A549 (cell line): ENCODE data around the gene OXLD1.

Experiments
- EP300 ChIP-seq, 2 experiments: fragments of >200 bp; sonication (Bioruptor Twin); formaldehyde crosslinking; IDR thresholded peaks; 2 replicates in 1 of 2; 3 replicates in 1 of 2; pipeline ENCODE4 v1.6.1; 2016 to 2017
- PHF8 ChIP-seq: fragments of 200-600 bp; sonication (generic); IDR thresholded peaks from 2 replicates; pipeline ENCODE4 v1.6.1; 2016; ENCODE audit warnings: low read depth, mild to moderate bottlenecking, antibody characterized with exemption, moderate library complexity, borderline replicate concordance
- POLR2A ChIP-seq: IDR thresholded peaks from 2 replicates; pipeline ENCODE4 v1.6.1; 2012; ENCODE audit warnings: mild to moderate bottlenecking, low read length
- TF ChIP-seq, protein P1 (sequence below): fragments of >200 bp; sonication (Bioruptor Twin); formaldehyde crosslinking; IDR thresholded peaks from 3 replicates; pipeline ENCODE4 v1.5.1; 2016
- TF ChIP-seq, protein P2 (sequence below): fragments of 200-600 bp; sonication (generic); IDR thresholded peaks from 2 replicates; pipeline ENCODE4 v1.6.1; 2016; ENCODE audit warnings: antibody characterized with exemption, mild to moderate bottlenecking, moderate library complexity
- TF ChIP-seq, protein P3 (sequence below): IDR thresholded peaks from 2 replicates; pipeline ENCODE4 v1.6.1; 2012

DNA sequence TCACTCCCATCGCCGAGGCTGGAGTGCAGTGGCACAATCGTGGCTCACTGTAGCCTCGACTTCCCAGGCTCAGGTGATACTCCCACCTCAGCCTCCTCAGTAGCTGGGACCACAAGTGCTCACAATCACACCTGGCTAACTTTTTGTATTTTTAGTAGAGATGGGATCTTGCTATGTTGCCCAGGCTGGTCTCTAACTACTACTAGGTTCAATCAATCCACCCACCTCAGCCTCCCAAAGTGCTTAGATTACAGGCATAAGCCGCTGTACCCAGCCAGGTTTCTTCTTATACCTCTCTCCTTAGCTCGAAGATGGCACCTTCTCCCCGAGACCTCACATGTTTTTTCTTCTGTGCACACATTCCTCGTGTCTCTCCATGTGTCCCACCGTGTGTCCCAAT lies 26.4 kb downstream of the OXLD1 start:
- TF ChIP-seq POLR2A, result no peak
- TF ChIP-seq, protein P1, sequence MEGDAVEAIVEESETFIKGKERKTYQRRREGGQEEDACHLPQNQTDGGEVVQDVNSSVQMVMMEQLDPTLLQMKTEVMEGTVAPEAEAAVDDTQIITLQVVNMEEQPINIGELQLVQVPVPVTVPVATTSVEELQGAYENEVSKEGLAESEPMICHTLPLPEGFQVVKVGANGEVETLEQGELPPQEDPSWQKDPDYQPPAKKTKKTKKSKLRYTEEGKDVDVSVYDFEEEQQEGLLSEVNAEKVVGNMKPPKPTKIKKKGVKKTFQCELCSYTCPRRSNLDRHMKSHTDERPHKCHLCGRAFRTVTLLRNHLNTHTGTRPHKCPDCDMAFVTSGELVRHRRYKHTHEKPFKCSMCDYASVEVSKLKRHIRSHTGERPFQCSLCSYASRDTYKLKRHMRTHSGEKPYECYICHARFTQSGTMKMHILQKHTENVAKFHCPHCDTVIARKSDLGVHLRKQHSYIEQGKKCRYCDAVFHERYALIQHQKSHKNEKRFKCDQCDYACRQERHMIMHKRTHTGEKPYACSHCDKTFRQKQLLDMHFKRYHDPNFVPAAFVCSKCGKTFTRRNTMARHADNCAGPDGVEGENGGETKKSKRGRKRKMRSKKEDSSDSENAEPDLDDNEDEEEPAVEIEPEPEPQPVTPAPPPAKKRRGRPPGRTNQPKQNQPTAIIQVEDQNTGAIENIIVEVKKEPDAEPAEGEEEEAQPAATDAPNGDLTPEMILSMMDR, result no peak
- no peak for TF ChIP-seq EP300 (IDR thresholded peaks at IDR 0.05)
- TF ChIP-seq, protein P2, sequence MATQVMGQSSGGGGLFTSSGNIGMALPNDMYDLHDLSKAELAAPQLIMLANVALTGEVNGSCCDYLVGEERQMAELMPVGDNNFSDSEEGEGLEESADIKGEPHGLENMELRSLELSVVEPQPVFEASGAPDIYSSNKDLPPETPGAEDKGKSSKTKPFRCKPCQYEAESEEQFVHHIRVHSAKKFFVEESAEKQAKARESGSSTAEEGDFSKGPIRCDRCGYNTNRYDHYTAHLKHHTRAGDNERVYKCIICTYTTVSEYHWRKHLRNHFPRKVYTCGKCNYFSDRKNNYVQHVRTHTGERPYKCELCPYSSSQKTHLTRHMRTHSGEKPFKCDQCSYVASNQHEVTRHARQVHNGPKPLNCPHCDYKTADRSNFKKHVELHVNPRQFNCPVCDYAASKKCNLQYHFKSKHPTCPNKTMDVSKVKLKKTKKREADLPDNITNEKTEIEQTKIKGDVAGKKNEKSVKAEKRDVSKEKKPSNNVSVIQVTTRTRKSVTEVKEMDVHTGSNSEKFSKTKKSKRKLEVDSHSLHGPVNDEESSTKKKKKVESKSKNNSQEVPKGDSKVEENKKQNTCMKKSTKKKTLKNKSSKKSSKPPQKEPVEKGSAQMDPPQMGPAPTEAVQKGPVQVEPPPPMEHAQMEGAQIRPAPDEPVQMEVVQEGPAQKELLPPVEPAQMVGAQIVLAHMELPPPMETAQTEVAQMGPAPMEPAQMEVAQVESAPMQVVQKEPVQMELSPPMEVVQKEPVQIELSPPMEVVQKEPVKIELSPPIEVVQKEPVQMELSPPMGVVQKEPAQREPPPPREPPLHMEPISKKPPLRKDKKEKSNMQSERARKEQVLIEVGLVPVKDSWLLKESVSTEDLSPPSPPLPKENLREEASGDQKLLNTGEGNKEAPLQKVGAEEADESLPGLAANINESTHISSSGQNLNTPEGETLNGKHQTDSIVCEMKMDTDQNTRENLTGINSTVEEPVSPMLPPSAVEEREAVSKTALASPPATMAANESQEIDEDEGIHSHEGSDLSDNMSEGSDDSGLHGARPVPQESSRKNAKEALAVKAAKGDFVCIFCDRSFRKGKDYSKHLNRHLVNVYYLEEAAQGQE, result no peak
- TF ChIP-seq, protein P3, sequence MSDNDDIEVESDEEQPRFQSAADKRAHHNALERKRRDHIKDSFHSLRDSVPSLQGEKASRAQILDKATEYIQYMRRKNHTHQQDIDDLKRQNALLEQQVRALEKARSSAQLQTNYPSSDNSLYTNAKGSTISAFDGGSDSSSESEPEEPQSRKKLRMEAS, result no peak
- TF ChIP-seq PHF8, result no peak
